ENCODE data around the gene GGA1. TPM values are rescaled to one million over a fixed set of nuclear protein-coding genes. Genes with fewer than 3 reads are reported as not detected.

Gene GGA1
- total RNA-seq, 1 donor from 2014 or later: 43.1 TPM

DNA sequence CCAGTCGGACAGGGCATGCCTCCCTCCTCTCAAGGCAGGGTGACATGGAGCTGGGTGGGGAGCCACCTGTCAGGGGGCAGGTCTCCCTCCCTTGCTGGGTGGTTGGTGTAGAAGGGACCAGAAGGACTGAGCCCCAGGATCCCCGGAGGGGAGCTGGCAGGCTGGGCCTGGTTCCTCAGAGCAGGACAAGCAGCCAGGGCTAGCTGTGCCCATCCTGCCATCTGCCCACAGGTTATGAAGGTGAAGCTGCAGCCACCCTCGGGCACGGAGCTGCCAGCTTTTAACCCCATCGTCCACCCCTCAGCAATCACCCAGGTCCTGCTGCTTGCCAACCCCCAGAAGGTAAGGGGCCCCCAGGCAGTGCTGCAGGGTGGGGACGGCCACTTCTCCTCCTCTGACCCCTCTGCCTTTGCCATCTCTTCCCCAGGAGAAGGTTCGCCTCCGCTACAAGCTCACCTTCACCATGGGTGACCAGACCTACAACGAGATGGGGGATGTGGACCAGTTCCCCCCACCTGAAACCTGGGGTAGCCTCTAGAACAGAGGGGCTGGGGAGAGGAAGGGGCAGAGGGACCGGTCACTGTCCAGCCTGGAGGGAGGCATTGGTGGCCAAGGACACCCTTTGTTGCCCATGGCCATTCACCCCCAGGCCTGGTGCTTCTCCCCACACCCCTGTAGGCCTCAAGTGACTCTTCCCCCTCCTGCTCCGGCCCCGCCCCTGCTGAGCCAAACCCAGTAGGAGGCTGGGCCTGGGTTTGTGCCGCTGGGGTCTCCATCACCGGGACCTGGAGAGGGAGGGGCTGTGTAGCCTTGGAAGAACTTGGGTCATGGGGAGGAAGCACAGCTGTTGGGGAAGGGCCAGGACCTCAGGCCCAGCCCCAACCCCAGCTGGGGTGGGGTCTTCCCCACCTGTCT, 23.8 kb downstream of the GGA1 start:
- H3K27ac ChIP-seq (ENCODE audit: low read depth, low read length): no peak overlapping the region
- H3K4me3 ChIP-seq (ENCODE audit: insufficient read depth, low read depth, low read length): no peak overlapping the region
- Mint-ChIP-seq H3K27me3 (ENCODE audit: low read depth, unreplicated experiment) (no peaks in the 10 kb centered on the region), H3K36me3 (ENCODE audit: low read depth, unreplicated experiment) (peaks cover 6% of the 10 kb centered on the region), H3K9me3 (ENCODE audit: unreplicated experiment) (no peaks in the 10 kb centered on the region), H3K4me1 (ENCODE audit: low read depth, unreplicated experiment) (peaks cover 25% of the 10 kb centered on the region), H3K27ac (ENCODE audit: unreplicated experiment) (no peak overlapping the region), H3K4me3 (ENCODE audit: unreplicated experiment) (no peak overlapping the region)
- no peak for TF ChIP-seq EZH2 (IDR thresholded peaks at IDR 0.05; ENCODE audit: insufficient read depth, low read length)
- TF ChIP-seq CTCF (IDR thresholded peaks at IDR 0.05; ENCODE audit: insufficient read depth, low read depth, low read length): no peak
- no peaks in the 10 kb centered on the region for H3K9me3 ChIP-seq (ENCODE audit: insufficient read depth, low read depth, low read length)
- DNase-seq (ENCODE audit: low read depth) (no peak), FAIRE-seq (no peak)
- peak overlapping the region; percentile 79 for H3K4me2 ChIP-seq (ENCODE audit: low read length)
- no peak overlapping the region for H3K9ac ChIP-seq (ENCODE audit: low read length)
- peaks cover 40% of the 10 kb centered on the region for H3K4me1 ChIP-seq (ENCODE audit: insufficient read depth, low read length)
- no peaks in the 10 kb centered on the region for H4K20me1 ChIP-seq (ENCODE audit: insufficient read depth, low read length)
- no peaks in the 10 kb centered on the region for H3K27me3 ChIP-seq (ENCODE audit: insufficient read depth, low read length)
- H3K36me3 ChIP-seq (ENCODE audit: insufficient read depth, low read length): no peaks in the 10 kb centered on the region
- H3K79me2 ChIP-seq (ENCODE audit: insufficient read depth, low read length): no peaks in the 10 kb centered on the region
- no peak overlapping the region for H2AFZ ChIP-seq (ENCODE audit: low read depth, low read length)

DNA sequence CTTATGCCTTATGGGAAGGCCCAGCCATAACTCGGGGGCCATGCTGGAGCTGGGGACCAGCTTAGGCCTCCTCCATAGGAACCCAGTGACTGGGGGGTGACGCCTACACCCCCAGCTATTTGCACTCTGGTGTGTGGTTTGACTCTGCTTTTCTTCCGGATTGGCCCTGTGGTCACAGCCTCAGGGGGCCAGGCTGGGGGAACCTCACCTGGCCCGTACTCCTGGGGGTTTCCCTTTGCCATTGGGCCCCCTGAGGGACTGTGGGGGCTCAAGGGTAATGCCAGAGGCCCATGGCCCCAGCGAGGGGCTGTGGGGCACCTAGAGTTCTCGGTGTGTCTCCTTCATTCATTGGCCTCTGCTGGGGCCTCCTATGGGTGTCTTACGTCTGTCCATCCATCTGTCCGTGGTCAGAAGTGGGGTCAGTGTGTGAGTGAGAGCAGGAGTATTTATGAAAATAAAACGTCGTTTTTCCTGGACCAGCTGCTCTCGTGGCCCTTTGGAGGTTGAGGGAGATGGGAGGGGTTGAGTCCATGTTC, 24.5 kb downstream of the GGA1 start:
- H3K9me3 Mint-ChIP-seq (ENCODE audit: unreplicated experiment): no peaks in the 10 kb centered on the region
- Histone ChIP-seq H3K27ac (ENCODE audit: low read depth, low read length) (peak overlapping the region; percentile 30), H2AFZ (ENCODE audit: low read depth, low read length) (peak overlapping the region; percentile 41), H3K36me3 (ENCODE audit: insufficient read depth, low read length) (no peaks in the 10 kb centered on the region), H3K27me3 (ENCODE audit: insufficient read depth, low read length) (no peaks in the 10 kb centered on the region), H3K9me3 (ENCODE audit: insufficient read depth, low read depth, low read length) (no peaks in the 10 kb centered on the region), H3K79me2 (ENCODE audit: insufficient read depth, low read length) (no peaks in the 10 kb centered on the region), H4K20me1 (ENCODE audit: insufficient read depth, low read length) (no peaks in the 10 kb centered on the region), H3K4me2 (ENCODE audit: low read length) (peak overlapping the region; percentile 79), H3K9ac (ENCODE audit: low read length) (peak overlapping the region; percentile 38), H3K4me1 (ENCODE audit: insufficient read depth, low read length) (peaks cover 40% of the 10 kb centered on the region), H3K4me3 (ENCODE audit: insufficient read depth, low read depth, low read length) (no peak overlapping the region)
- FAIRE-seq (no peak), DNase-seq (ENCODE audit: low read depth) (no peak)
- peak overlapping the region; percentile 34 for H3K27ac Mint-ChIP-seq (ENCODE audit: unreplicated experiment)
- no peaks in the 10 kb centered on the region for H3K27me3 Mint-ChIP-seq (ENCODE audit: low read depth, unreplicated experiment)
- H3K4me3 Mint-ChIP-seq (ENCODE audit: unreplicated experiment): no peak overlapping the region
- no peak for TF ChIP-seq CTCF (IDR thresholded peaks at IDR 0.05; ENCODE audit: insufficient read depth, low read depth, low read length)
- peaks cover 6% of the 10 kb centered on the region for H3K36me3 Mint-ChIP-seq (ENCODE audit: low read depth, unreplicated experiment)
- H3K4me1 Mint-ChIP-seq (ENCODE audit: low read depth, unreplicated experiment): peaks cover 30% of the 10 kb centered on the region

Data from astrocyte (in vitro differentiated cells and primary cell).